ENCODE results near the gene TTLL10.

Gene TTLL10

GRCh38 chr1:1210726-1211540 lies 37.3 kb downstream of the TTLL10 start:
- no peak for DNase-seq (ENCODE audit: extremely low spot score)
- ChIA-PET POLR2A (no interaction called here), CTCF (no interaction called here)
- TF ChIP-seq LEF1 (IDR thresholded peaks at IDR 0.05; ENCODE audit: borderline replicate concordance) (no peak), CTBP1 (IDR thresholded peaks at IDR 0.05; ENCODE audit: borderline replicate concordance) (no peak), FOXM1 (IDR thresholded peaks at IDR 0.05; ENCODE audit: borderline replicate concordance) (no peak), BHLHE40 (IDR thresholded peaks at IDR 0.05; ENCODE audit: borderline replicate concordance) (no peak)

GRCh38 chr1:1211541-1212441 lies 38.1 kb downstream of the TTLL10 start:
- no peak for DNase-seq (ENCODE audit: extremely low spot score)
- TF ChIP-seq NFRKB (IDR thresholded peaks at IDR 0.05): no peak
- TF ChIP-seq FOXM1 (IDR thresholded peaks at IDR 0.05; ENCODE audit: borderline replicate concordance): no peak
- no peak for TF ChIP-seq TARDBP (IDR thresholded peaks at IDR 0.05)
- CTCF ChIA-PET: no interaction called here
- POLR2A ChIA-PET: no interaction called here

DNA sequence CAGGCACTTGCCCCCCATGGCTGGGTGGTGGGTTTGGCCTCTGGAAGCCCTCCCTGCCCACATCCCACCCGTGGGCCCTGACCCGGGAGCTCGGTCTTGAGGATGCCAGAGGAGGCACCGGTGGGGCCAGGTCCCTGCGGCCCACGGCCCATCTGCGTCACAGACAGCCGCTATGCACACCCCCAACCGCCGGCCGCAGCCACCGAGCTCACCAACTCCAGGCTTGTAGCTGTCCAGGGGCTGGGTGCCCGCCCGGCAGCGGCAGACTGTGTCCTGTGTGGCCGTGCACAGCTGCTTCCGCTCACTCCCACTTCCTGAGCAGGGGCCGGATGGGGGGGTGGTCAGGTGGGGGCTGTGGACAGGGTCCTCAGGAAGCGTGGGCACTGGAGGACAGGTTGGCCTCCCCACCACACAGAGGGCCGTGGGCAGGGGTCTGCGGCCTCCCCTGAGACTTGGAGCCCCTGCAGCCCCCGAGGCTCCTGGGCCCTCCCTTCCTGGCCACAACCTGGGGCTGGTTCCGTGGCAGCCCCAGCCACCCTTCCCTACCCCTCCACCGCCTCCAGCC lies 39.2 kb downstream of the TTLL10 start:
- TF ChIP-seq TARDBP (IDR thresholded peaks at IDR 0.05) (no peak), SP1 (IDR thresholded peaks at IDR 0.05) (no peak), FOXA1 (IDR thresholded peaks at IDR 0.05) (no peak)
- POLR2A ChIA-PET: no interaction called here
- no peak for DNase-seq (ENCODE audit: extremely low spot score)
- CTCF ChIA-PET: no interaction called here

DNA sequence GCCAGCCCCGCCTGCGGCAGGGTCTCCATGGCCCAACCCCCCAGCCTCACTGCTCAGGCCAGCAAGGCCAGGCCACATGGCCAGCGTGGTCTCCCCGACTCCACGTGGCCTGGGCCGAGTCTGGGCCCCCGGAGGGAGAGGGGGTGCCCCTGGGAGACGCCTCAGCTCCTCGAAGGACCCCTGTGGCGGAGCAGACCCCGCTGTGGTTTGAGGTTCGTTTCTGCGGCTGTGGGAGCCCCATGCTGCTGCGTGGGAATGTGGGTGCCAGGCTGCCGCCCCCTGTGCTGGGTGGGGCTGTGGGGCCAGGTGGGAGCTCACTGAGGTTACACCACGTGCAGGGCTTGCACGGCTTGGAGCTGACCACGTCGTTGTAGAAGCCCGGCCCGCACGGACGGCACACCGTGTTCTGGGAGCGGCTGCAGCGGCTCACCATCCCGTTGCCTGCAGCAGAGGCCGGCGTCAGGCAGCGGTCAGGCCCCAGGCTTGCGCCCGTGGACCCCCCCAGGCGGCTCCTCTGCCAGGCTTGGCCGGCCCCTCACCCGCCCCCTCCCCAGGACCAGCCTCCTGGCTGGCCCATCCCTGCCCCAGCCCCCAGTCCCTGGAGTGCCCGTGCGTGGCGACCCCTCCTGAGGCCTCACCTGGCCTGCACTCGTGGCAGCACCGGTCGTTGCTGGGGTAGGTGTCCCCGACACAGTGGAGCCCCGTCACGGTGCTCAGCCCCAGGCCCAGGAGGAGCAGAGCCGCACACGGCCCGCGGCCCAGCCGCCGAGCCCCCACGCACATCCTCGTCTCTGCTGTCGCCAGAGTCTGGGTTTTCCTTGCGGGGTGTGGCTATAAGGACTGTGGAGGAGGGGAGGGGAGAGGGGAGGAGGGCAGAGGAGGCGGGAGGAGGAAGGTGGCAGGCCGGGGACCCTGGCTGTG lies 39.9 kb downstream of the TTLL10 start, which contains the start of gene TNFRSF4:
TNFRSF4 (minus strand) TSS at position 809 of the 921 bp plus-strand sequence; CDS start at position 783, 26 bp downstream.
- CTCF ChIA-PET: no interaction called here
- DNase-seq (ENCODE audit: extremely low spot score): no peak
- TF ChIP-seq ZNF384 (IDR thresholded peaks at IDR 0.05) (no peak), FOXA1 (IDR thresholded peaks at IDR 0.05) (no peak), PKNOX1 (IDR thresholded peaks at IDR 0.05) (no peak), SUZ12 (IDR thresholded peaks at IDR 0.05) (no peak), L3MBTL2 (conservative IDR thresholded peaks at IDR 0.05) (no peak), NFRKB (IDR thresholded peaks at IDR 0.05) (no peak), LEF1 (IDR thresholded peaks at IDR 0.05; ENCODE audit: borderline replicate concordance) (no peak), HDGF (IDR thresholded peaks at IDR 0.05; ENCODE audit: borderline replicate concordance) (no peak), ARNT (IDR thresholded peaks at IDR 0.05) (no peak), TARDBP (IDR thresholded peaks at IDR 0.05) (no peak), CTBP1 (IDR thresholded peaks at IDR 0.05; ENCODE audit: borderline replicate concordance) (no peak), SP1 (IDR thresholded peaks at IDR 0.05) (no peak), FOXM1 (IDR thresholded peaks at IDR 0.05; ENCODE audit: borderline replicate concordance) (no peak), BHLHE40 (IDR thresholded peaks at IDR 0.05; ENCODE audit: borderline replicate concordance) (no peak), FOXK2 (IDR thresholded peaks at IDR 0.05) (no peak), ELF4 (IDR thresholded peaks at IDR 0.05) (no peak)
- POLR2A ChIA-PET: no interaction called here

DNA sequence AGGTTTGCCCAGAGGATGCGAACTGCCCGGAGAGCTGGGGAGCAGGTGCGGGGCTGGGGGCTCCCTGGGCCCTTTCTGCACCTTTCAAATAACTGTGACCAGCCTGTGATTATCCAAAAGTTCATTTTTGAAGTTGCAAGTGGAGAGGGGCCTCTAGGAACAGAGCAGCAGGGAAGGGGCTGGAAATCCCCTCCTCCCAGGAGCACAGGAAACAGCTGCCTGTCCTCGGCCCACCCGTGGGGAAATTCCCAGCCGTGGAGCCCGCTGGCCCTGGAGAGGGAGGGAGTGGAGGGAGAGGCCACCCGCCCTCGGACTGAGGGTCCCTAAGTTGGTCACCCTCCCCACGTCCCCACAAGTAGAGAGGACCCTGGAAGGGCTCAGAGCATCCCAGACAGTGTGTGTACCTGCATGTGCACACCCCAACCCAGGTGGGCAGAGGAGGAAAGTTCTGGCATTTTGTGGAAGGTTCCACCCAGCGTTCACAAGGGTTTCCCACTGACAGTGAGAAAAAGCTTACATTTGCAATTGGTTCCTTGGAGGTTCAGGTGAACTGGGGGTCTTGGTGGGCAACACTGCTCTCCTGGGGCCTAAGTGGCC lies 41.5 kb downstream of the TTLL10 start:
- POLR2A ChIA-PET: no interaction called here
- no peak for DNase-seq (ENCODE audit: extremely low spot score)
- CTCF ChIA-PET: no interaction called here
- TF ChIP-seq ARNT (IDR thresholded peaks at IDR 0.05) (no peak), LEF1 (IDR thresholded peaks at IDR 0.05; ENCODE audit: borderline replicate concordance) (no peak), PKNOX1 (IDR thresholded peaks at IDR 0.05) (no peak), NFRKB (IDR thresholded peaks at IDR 0.05) (no peak), SP1 (IDR thresholded peaks at IDR 0.05) (no peak), BHLHE40 (IDR thresholded peaks at IDR 0.05; ENCODE audit: borderline replicate concordance) (no peak), HDGF (IDR thresholded peaks at IDR 0.05; ENCODE audit: borderline replicate concordance) (no peak), ELF4 (IDR thresholded peaks at IDR 0.05) (no peak), L3MBTL2 (conservative IDR thresholded peaks at IDR 0.05) (no peak), FOXA1 (IDR thresholded peaks at IDR 0.05) (no peak), TARDBP (IDR thresholded peaks at IDR 0.05) (no peak), CTBP1 (IDR thresholded peaks at IDR 0.05; ENCODE audit: borderline replicate concordance) (no peak)

Data from HEK293T (cell line).